DMS114 treated with DMSO at 0.1 percent for 48 hours (cell line): Measurements from ENCODE around the gene HBE1.

Experiments used
- DNase-seq: peaks from one replicate; lab custom pipeline; 2025; ENCODE audit not compliant: unreplicated experiment; lab: John Stamatoyannopoulos, UW

Gene HBE1

GRCh38 chr11:5234381-5234834 is 35.3 kb downstream of the HBE1 start, which contains the start of gene HBD:
Gene HBD, minus strand, starts transcription at chr11:5234483. Its CDS starts 50 bp downstream, at chr11:5234433.
- no peak for DNase-seq

- DNase-seq = no peak
Measured at GRCh38 chr11:5233307-5233706, 36.4 kb downstream of the HBE1 start.

GRCh38 chr11:5232821-5233220 is 36.9 kb downstream of the HBE1 start:
- no peak for DNase-seq

GRCh38 chr11:5232176-5232575 is 37.6 kb downstream of the HBE1 start:
- DNase-seq = no peak

- no peak for DNase-seq
Measured at GRCh38 chr11:5231111-5231510, 38.6 kb downstream of the HBE1 start.

- DNase-seq = no peak
Measured at GRCh38 chr11:5230266-5230665, 39.5 kb downstream of the HBE1 start.

- no peak for DNase-seq
Measured at GRCh38 chr11:5229796-5230195, 39.9 kb downstream of the HBE1 start.

- no peak for DNase-seq
Measured at GRCh38 chr11:5229356-5229755, 40.4 kb downstream of the HBE1 start.

- DNase-seq = no peak
Measured at GRCh38 chr11:5228124-5228523, 41.6 kb downstream of the HBE1 start.

- no peak for DNase-seq
Measured at GRCh38 chr11:5227681-5228080, 42.1 kb downstream of the HBE1 start.

GRCh38 chr11:5226732-5227310 is 42.9 kb downstream of the HBE1 start, which contains the start of gene HBB:
Gene HBB, minus strand, starts transcription at chr11:5227071. Its CDS starts 50 bp downstream, at chr11:5227021.
- peak; percentile 2 for DNase-seq

- DNase-seq = no peak
Measured at GRCh38 chr11:5225480-5225871, 44.3 kb downstream of the HBE1 start.

GRCh38 chr11:5224538-5225479 is 44.9 kb downstream of the HBE1 start:
- no peak for DNase-seq

- no peak for DNase-seq
Measured at GRCh38 chr11:5223686-5224085, 46.1 kb downstream of the HBE1 start.

- DNase-seq = no peak
Measured at GRCh38 chr11:5223146-5223545, 46.6 kb downstream of the HBE1 start.
